SJSA1 (cell line): Measurements from ENCODE around the gene ATP13A2. TPM values are rescaled to one million over a fixed set of nuclear protein-coding genes. Genes with fewer than 3 reads are reported as not detected.

Source experiments
- DNase-seq, 2 experiments: peaks; one replicate each; pipeline ENCODE4 v3.0.0-alpha.2; 2015 to 2020; ENCODE audit warnings: low spot score in 2 of 2, low read depth in 1 of 2
- H3K27ac ChIP-seq: fragments of 250-450 bp; sonication (Bioruptor Pico); 2 replicates; pipeline ENCODE4 v1.5.1; 2020; ENCODE audit warnings: mild to moderate bottlenecking, moderate library complexity
- H3K27me3 ChIP-seq: fragments of 250-450 bp; sonication (Bioruptor Pico); replicated peaks from 2 replicates; pipeline ENCODE4 v1.5.1; 2020; ENCODE audit warnings: mild to moderate bottlenecking, moderate library complexity
- H3K36me3 ChIP-seq: fragments of 250-450 bp; sonication (Bioruptor Pico); 2 replicates; pipeline ENCODE4 v1.5.1; 2020; ENCODE audit warnings: mild to moderate bottlenecking
- H3K4me1 ChIP-seq: fragments of 250-450 bp; sonication (Bioruptor Pico); replicated peaks from 2 replicates; pipeline ENCODE4 v1.6.1; 2021; ENCODE audit warnings: mild to moderate bottlenecking
- H3K4me3 ChIP-seq: fragments of 250-450 bp; sonication (Bioruptor Pico); 2 replicates; pipeline ENCODE4 v1.5.1; 2020; ENCODE audit warnings: mild to moderate bottlenecking
- H3K9me3 ChIP-seq: fragments of 250-450 bp; sonication (Bioruptor Pico); replicated peaks from 2 replicates; pipeline ENCODE4 v1.5.1; 2020; ENCODE audit warnings: mild to moderate bottlenecking
- total RNA-seq: library from RNA; depleted of rRNA; stranded (reverse); fragments of >200 nt; shearing (Covaris generic); gene quantifications from 2 replicates; pipeline ENCODE4 v1.2.3, GENCODE V29; 2014

The ATP13A2 gene
- total RNA-seq, 1 experiment from 2014 or later, result 15.2 TPM

GRCh38 chr1:17005365-17005740, 6.4 kb downstream of the ATP13A2 start:
- Histone ChIP-seq H3K4me1 (peaks cover 10% of the 10 kb centered on the region), H3K4me3 (no peak overlapping the region), H3K27ac (no peak overlapping the region), H3K9me3 (no peaks in the 10 kb centered on the region), H3K27me3 (no peaks in the 10 kb centered on the region), H3K36me3 (peaks cover 31% of the 10 kb centered on the region)
- DNase-seq, result no peak

DNA sequence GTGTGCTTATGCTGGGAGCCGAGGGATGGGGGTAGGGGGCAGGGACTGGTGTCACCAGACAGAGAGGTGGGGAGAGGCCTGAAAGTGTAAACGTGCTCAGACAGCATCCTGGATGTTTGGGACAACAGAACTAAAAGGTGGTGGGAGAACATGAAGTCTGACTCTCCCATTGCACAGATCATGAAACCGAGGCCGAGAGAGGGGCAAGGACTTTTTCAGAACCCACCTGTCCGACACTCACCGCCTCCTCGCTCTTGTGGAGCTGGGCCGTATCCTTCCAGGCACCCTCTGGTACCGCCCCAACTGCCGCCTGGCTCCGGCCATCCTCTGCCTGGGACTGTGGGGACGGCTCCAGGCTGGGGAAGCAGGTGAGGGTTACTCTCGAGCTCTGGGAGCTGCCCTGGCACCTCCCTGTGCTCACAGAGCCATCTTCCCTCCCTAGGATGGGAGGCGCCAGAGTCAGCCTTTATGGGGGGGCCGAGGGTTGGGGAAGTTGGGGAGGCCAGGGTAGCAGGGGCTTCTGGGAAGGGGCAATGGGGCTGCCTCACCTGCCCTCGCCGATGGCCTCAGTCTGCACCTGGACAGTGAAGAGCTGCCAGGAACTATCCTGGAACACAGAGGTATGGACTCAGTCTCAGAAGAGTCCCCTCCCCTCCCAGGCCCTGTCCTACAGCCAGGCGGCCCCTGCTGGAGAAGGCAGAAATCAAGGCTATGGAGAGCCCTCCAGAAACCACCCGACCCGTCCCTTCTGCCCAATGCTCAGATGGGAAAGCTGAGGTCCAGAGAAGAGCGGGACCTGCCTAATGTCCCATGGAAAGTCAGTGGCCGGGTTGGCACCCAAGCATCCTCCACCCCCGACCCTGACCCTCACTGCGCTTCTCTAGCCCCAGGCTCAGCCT, 7.0 kb downstream of the ATP13A2 start:
- DNase-seq, result no peak
- Histone ChIP-seq H3K27ac (no peak overlapping the region), H3K9me3 (no peaks in the 10 kb centered on the region), H3K4me1 (peaks cover 8% of the 10 kb centered on the region), H3K27me3 (no peaks in the 10 kb centered on the region), H3K4me3 (no peak overlapping the region), H3K36me3 (peaks cover 31% of the 10 kb centered on the region)

GRCh38 chr1:17002524-17002902, 9.2 kb downstream of the ATP13A2 start:
- H3K4me1 ChIP-seq, result peaks cover 8% of the 10 kb centered on the region
- no peak overlapping the region for H3K4me3 ChIP-seq
- no peak for DNase-seq
- peaks cover 31% of the 10 kb centered on the region for H3K36me3 ChIP-seq
- H3K27me3 ChIP-seq, result no peaks in the 10 kb centered on the region
- H3K9me3 ChIP-seq, result no peaks in the 10 kb centered on the region
- no peak overlapping the region for H3K27ac ChIP-seq

DNA sequence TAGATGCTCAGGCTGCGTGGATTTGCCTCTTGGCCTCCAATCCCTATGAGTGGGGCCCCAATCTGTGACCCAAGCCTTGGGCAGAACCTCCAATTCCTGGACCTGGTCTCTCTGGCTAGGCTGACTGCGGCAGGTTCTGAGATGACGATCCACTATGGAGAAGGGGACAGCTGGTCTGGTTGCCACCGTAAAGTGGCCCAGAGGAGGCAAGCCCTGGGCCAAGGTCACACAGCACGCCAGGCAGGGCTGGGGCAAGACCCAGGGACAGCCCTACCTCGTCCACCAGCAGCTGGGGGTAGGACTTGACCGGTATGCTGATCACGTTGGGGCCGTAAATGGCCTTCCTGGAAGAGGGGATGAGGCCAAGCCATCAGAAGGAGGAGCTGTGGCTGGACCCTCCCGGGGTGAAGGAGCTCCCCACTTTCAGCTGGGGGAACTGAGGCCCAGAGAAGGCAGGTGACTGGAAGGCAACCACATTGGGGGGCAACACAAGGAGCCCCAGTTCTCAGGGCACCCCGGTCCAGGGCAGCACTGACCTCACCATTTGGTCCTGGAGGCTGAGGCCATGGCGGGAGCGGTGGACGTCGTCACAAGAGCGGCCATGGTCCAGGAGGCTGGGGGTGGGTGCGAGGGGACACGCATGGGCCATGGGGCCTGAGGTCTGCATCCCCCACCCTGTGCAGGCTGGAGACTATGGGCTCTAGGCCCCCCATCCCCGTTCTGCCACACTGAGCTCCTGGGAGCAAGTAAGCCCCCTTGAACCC, 9.8 kb downstream of the ATP13A2 start:
- H3K4me1 ChIP-seq, result peaks cover 8% of the 10 kb centered on the region
- no peaks in the 10 kb centered on the region for H3K27me3 ChIP-seq
- no peak for DNase-seq
- H3K4me3 ChIP-seq, result no peak overlapping the region
- no peak overlapping the region for H3K27ac ChIP-seq
- no peaks in the 10 kb centered on the region for H3K9me3 ChIP-seq
- peaks cover 31% of the 10 kb centered on the region for H3K36me3 ChIP-seq

DNA sequence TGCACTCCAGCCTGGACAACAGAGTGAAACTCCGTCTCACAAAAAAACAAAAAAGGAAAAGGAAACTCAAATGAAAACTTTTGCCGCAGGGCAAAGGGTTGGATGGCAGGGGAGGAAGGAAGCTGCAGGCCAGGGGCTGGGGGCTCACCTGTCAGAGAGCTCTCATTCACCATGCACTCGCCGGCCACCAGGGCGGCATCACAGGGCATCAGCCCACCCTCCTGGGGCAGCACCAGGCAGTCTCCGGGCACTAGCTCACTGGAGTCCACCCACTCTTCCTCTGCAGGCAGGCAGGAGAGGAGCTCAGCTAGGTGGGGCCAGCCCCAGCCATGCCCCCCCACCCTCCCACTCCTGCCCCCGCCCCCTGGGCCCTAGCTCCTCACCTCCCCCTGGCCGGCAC, 11.9 kb downstream of the ATP13A2 start:
- Histone ChIP-seq H3K36me3 (peaks cover 25% of the 10 kb centered on the region), H3K4me3 (no peak overlapping the region), H3K27me3 (no peaks in the 10 kb centered on the region), H3K27ac (no peak overlapping the region), H3K4me1 (peaks cover 8% of the 10 kb centered on the region), H3K9me3 (no peaks in the 10 kb centered on the region)
- no peak for DNase-seq

DNA sequence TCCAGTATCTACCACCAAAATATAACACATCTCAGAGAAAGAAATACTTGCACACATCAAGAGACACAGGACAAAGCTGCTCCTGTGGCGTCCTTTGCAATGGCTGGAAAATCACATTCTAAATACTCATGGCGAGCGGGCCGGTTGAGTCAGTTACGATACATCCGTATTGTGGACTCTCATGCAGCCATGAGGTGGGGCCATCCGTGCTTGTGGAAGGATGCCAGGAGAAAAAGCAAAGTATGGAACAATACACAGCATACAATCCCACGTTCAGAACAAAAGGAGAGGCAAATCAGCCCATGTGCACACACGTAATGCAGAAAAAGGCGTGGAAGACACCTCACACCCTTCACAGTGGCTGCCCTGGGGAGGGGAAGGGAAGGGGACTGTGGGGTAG, 13.1 kb downstream of the ATP13A2 start:
- no peak overlapping the region for H3K27ac ChIP-seq
- peaks cover 17% of the 10 kb centered on the region for H3K36me3 ChIP-seq
- H3K27me3 ChIP-seq, result no peaks in the 10 kb centered on the region
- H3K4me1 ChIP-seq, result peaks cover 2% of the 10 kb centered on the region
- no peaks in the 10 kb centered on the region for H3K9me3 ChIP-seq
- H3K4me3 ChIP-seq, result no peak overlapping the region
- DNase-seq, result no peak

DNA sequence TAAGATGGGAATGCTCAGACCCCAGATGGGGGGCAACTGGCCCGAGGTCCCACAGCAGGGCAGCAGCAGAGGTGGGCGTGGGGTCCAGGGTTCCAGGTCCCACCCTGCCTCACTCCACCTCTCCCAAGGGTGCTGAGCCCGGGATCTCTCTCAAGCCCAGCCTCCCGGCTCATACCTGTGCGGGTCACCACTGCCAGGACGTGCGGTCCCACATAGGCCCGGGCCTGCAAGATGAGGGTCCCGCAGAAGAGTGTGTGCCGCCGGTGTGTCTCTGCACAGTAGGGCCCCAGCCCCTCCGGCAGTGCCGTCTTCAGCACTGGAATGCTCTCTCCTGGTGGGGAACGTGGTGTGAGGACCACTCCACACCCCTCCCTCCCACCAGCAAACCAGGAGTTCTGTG, 14.9 kb downstream of the ATP13A2 start:
- H3K9me3 ChIP-seq, result no peaks in the 10 kb centered on the region
- DNase-seq, result no peak
- H3K4me1 ChIP-seq, result no peaks in the 10 kb centered on the region

DNA sequence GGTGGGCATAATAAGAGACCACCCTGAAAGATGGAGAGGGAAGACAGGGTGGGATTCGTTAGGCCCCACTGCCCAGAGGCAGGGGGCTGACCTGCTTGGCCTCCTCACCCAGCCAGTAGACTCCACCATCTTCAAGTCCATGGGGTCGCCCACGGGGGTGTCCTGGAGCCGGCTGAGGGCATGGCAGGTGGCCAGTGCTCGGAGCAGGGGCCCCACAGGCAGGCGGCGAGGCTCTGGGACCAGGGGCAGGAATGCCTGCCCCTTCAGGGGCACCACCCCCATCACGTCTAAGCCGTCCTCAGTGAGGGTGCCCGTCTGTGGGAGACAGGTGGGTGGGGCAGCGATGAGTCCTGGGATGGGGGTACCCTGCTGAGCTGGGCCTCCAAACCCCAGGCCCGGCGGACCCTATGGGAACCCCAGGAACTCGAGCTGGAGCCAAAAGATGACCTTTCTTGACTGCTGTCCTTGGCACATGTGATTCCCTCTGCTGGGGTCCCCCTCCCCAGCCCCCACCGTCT, 18.1 kb downstream of the ATP13A2 start:
- Histone ChIP-seq H3K36me3 (no peaks in the 10 kb centered on the region), H3K27ac (no peak overlapping the region), H3K4me3 (no peak overlapping the region), H3K27me3 (no peaks in the 10 kb centered on the region), H3K4me1 (no peaks in the 10 kb centered on the region), H3K9me3 (no peaks in the 10 kb centered on the region)
- no peak for DNase-seq

More for the DNA sequence above, 14.9 kb downstream of the ATP13A2 start:
- Histone ChIP-seq H3K27ac (no peak overlapping the region), H3K36me3 (peaks cover 4% of the 10 kb centered on the region), H3K27me3 (no peaks in the 10 kb centered on the region), H3K4me3 (no peak overlapping the region)

DNA sequence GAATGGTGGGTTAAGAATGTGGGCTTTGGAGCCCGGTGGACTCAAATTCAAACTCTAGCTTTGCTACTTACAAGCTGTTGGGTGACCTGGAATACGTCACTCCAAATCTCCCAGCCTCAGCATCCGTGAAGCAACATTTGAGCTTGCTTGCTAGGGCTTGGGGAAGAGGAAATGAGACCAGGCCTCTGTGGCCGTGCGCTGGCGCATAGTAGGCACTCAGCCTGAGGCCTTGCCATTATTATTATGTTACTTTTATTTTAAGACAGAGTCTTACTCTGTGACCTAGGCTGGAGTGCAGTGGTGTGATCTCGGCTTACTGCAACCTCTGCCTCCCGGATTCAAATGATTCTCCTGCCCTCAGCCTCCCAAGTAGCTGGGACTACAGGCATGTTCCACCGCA, 19.1 kb downstream of the ATP13A2 start:
- Histone ChIP-seq H3K27me3 (no peaks in the 10 kb centered on the region), H3K4me3 (no peak overlapping the region), H3K4me1 (no peaks in the 10 kb centered on the region), H3K27ac (no peak overlapping the region), H3K36me3 (no peaks in the 10 kb centered on the region), H3K9me3 (no peaks in the 10 kb centered on the region)
- no peak for DNase-seq

DNA sequence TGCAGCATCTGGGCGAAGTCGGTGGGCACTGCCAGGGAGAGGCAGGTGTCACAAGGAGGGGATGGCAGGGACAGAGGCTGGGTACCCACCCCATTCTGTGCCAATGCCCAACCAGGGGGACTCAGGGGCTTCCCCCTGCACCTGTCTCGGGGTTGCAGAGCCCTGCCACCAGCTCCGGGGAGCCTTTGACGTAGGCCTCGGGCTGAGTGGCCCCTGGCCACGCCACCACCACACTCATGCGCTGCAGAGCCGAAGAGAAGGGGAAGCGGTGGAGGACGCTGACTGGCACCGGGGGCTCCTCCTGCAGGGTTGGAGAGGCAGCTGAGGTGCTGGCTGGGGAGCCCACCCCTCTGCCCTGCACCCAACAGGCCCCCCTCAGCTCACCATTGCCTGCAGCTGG, 19.6 kb downstream of the ATP13A2 start:
- no peak overlapping the region for H3K4me3 ChIP-seq
- no peaks in the 10 kb centered on the region for H3K27me3 ChIP-seq
- H3K36me3 ChIP-seq, result no peaks in the 10 kb centered on the region
- H3K9me3 ChIP-seq, result no peaks in the 10 kb centered on the region
- no peaks in the 10 kb centered on the region for H3K4me1 ChIP-seq
- no peak for DNase-seq
- H3K27ac ChIP-seq, result no peak overlapping the region

- DNase-seq, result no peak
- Histone ChIP-seq H3K36me3 (no peaks in the 10 kb centered on the region), H3K27me3 (no peaks in the 10 kb centered on the region), H3K4me1 (no peaks in the 10 kb centered on the region), H3K9me3 (no peaks in the 10 kb centered on the region), H3K27ac (no peak overlapping the region), H3K4me3 (no peak overlapping the region)
Observed at GRCh38 chr1:16991571-16991970, 20.2 kb downstream of the ATP13A2 start.

- Histone ChIP-seq H3K36me3 (no peaks in the 10 kb centered on the region), H3K9me3 (no peaks in the 10 kb centered on the region), H3K4me3 (no peak overlapping the region), H3K27me3 (no peaks in the 10 kb centered on the region), H3K27ac (no peak overlapping the region), H3K4me1 (no peaks in the 10 kb centered on the region)
- no peak for DNase-seq
Observed at GRCh38 chr1:16989676-16990391, 21.9 kb downstream of the ATP13A2 start.

DNA sequence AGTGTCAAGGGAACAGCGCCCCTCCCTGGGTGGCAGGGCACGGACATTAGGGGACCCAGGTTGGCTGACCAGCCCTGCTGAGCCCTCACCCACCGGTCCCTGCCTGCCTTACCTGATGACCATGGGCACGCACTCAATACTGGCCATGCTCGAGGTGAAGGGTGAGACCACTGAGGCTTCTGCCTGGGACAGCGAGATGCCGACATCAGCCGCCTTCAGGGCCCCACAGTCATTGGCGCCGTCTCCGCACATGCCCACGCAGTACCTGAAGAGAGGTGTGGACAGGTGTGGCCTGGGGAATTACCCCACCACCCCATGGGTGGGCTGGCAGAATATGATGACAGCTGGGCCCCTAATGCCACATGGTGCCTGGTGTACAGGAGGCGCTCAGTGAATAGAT, 23.5 kb downstream of the ATP13A2 start:
- Histone ChIP-seq H3K4me3 (no peak overlapping the region), H3K9me3 (no peaks in the 10 kb centered on the region), H3K27me3 (no peaks in the 10 kb centered on the region), H3K4me1 (no peaks in the 10 kb centered on the region), H3K36me3 (no peaks in the 10 kb centered on the region), H3K27ac (no peak overlapping the region)
- no peak for DNase-seq

- Histone ChIP-seq H3K27me3 (no peaks in the 10 kb centered on the region), H3K9me3 (no peaks in the 10 kb centered on the region), H3K36me3 (no peaks in the 10 kb centered on the region), H3K4me1 (no peaks in the 10 kb centered on the region), H3K4me3 (no peak overlapping the region), H3K27ac (no peak overlapping the region)
- no peak for DNase-seq
Observed at GRCh38 chr1:16986962-16987361, 24.8 kb downstream of the ATP13A2 start.
